ENCODE measurements around the gene CNTN1.

DNA sequence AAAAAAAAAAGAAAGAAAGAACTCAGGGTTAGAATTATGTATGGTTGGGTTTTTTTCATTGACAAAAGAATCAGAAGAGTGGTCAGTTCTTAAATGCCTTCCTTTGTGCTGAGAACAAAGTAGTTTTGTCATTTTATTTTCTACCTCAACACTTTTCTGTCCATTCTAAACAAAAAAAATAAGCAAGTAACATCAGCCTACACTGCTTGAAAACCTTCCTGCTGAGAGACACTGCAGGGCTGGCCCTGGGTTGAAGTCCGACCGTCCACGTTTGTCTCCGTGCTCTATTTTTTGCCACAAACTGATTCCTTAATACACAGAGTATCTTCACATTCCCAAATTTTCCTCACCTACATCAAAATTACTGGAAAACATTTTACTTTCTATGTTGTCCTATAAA is 284.3 kb downstream of the CNTN1 start:
- TF ChIP-seq, protein P1, sequence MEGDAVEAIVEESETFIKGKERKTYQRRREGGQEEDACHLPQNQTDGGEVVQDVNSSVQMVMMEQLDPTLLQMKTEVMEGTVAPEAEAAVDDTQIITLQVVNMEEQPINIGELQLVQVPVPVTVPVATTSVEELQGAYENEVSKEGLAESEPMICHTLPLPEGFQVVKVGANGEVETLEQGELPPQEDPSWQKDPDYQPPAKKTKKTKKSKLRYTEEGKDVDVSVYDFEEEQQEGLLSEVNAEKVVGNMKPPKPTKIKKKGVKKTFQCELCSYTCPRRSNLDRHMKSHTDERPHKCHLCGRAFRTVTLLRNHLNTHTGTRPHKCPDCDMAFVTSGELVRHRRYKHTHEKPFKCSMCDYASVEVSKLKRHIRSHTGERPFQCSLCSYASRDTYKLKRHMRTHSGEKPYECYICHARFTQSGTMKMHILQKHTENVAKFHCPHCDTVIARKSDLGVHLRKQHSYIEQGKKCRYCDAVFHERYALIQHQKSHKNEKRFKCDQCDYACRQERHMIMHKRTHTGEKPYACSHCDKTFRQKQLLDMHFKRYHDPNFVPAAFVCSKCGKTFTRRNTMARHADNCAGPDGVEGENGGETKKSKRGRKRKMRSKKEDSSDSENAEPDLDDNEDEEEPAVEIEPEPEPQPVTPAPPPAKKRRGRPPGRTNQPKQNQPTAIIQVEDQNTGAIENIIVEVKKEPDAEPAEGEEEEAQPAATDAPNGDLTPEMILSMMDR (IDR thresholded peaks at IDR 0.05), result no peak
- no peak for TF ChIP-seq POLR2A (IDR thresholded peaks at IDR 0.05)
